HG03097 (cell line): Measurements from ENCODE around the gene CTXND1.

Experiments used
- ATAC-seq: cut with Tn5 transposase; IDR thresholded peaks from one replicate; pipeline ENCODE4 v1.9.1; 2021; ENCODE audit not compliant: unreplicated experiment, low FRiP score

The CTXND1 gene

GRCh38 chr15:80260551-80260950, 8.5 kb upstream of the CTXND1 start:
- ATAC-seq = no peak

- ATAC-seq = no peak
Measured at GRCh38 chr15:80259942-80260510, 8.0 kb upstream of the CTXND1 start.

GRCh38 chr15:80251428-80252120, 439 bp downstream of the CTXND1 start:
- ATAC-seq = no peak

GRCh38 chr15:80250614-80251427, 1.2 kb downstream of the CTXND1 start:
- ATAC-seq = no peak

GRCh38 chr15:80249973-80250372, 2.0 kb downstream of the CTXND1 start:
- no peak for ATAC-seq

GRCh38 chr15:80247320-80247719, 4.7 kb downstream of the CTXND1 start:
- ATAC-seq = no peak

DNA sequence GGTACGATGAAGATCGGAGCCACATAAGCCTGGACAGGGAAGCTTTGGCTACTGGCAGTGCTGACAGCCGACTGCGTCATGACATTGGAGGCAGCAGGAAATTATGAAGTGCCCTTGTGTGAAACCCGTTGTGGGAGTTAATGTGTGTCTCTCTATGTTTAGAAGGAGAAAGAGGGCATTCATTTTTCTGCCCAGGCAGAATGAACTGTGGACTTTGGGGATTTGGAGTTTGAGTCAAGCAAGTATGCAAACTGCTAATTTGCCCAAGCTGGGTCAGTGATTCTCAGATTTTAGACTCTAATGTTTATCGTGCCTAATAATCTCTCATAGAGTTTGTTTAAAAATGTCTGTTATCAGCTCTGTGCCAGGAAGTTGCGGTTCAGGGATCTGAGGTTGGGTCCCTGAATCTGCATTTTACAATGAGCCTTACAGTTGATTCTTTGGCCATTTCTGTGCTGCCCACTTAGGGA, 5.6 kb downstream of the CTXND1 start:
- ATAC-seq = no peak

GRCh38 chr15:80242802-80243201, 9.2 kb downstream of the CTXND1 start:
- ATAC-seq = no peak

DNA sequence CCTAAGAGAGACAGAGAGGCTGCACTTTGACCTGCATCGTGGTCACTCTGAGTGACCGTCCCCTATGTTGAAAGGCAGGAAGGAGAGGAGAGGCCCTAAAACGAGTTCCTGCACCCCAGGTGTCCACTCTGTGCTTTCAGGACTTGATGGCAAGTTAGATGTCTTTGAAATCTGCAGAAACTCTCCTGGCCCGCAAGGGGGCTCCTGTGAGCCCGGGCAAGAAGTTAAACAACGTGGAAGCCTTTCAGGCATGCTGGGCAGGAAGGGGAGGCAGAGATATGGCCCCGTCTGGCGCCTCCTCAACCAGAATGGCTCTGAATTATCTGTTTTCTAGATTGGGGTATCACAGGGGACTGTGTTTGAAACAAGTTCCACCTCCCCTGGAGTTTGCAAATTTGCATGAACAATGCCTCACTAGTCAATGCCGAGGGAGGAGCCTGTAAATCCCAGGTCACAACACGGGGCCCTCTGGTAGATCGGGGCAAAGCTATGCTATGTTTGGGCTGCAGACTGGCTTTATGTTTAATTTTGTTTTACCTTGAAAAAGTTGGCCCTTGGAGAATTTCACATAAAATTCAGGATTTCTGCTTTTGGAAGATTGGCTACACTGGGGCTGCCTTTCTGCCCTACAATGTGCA, 9.8 kb downstream of the CTXND1 start:
- no peak for ATAC-seq

DNA sequence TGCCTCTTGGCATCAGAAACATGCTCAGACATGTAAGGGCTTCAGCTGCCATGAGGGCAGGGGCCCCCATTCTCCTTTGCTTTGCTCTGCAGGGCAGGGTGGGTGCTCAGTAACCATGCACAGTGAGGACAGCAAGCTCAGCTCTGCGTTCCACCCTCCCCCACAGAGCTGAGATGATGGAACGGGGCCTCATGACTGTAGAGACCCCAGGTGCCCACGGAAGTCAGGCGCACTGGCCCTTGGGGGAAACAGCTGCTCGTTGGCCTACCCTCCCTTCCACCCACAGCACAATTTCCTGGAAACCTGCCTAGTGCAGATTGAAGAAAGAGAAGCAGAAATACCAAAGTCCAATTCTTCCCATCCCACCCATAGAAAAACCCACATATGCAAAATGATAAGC, 10.5 kb downstream of the CTXND1 start:
- no peak for ATAC-seq

DNA sequence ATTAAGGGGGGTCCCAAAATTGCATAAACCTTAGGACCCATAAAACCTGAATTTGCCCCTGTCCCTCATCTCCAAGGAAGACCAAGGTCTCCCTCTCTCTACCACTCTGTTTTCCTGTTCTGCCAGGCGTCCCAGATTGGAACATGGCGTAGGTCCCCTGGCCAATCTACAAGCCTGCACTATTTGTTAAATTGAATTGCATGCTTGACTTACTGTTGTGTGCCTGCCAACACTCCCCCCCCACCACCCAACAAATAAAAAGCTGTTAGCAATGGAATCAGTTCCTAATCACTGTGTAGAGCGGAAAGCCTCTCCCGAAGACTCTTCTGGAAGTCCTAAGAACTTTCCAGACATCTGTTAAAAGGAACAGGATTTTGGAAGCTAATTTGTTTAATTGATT, 11.7 kb downstream of the CTXND1 start:
- no peak for ATAC-seq

GRCh38 chr15:80234883-80235282, 17.1 kb downstream of the CTXND1 start:
- no peak for ATAC-seq

- ATAC-seq = no peak
Measured at GRCh38 chr15:80233581-80233980, 18.4 kb downstream of the CTXND1 start.

DNA sequence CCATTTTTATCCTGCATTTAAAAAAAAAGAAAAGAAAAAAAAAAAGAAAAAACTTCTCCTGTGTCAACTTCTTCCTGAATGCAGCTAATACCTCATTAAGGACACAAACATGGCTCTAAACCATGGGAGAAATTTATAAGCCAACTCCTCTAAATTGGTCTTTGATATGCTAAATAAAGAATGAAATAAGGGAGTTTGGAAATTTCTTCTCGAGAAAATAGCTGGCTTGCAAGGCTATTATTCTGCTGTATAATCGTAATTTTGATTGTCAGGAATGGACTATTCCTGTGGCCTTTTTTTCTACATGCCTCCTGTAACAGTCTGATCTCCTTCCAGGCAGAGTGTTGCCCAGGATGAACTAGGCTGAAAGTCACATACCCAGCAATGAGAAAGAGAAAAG, 20.6 kb downstream of the CTXND1 start:
- ATAC-seq = no peak

DNA sequence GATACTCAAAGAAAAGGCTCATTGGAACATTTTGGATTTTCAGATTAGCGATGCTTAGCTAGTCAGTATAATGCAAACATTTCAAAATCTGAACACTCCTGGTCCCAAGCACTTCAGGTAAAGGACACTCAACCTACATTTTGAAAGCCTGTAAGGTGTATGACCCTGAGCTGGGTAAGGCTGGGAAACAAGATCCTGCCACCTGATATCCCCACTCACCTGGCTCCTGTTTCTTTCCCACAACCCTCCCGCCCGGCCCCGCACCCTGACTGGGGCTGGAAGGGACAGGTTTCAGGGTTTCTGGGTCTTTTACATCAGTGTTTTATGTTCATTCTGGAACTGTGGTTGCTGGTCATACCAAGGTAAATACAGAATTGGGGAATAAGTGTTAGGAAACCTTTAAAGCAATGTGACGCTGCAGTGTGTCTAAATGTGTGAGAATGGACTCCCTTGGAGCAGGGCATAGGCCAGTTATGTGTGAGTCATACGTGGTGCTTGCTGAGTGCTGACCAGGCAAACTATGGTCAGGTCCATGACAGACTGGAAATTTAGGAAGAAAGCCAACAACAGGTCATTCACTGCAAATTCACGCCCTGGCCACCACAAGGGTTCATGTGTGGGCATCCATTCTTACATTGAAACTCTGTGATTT, 22.9 kb downstream of the CTXND1 start:
- ATAC-seq = no peak

GRCh38 chr15:80219955-80220354, 32.1 kb downstream of the CTXND1 start:
- no peak for ATAC-seq

DNA sequence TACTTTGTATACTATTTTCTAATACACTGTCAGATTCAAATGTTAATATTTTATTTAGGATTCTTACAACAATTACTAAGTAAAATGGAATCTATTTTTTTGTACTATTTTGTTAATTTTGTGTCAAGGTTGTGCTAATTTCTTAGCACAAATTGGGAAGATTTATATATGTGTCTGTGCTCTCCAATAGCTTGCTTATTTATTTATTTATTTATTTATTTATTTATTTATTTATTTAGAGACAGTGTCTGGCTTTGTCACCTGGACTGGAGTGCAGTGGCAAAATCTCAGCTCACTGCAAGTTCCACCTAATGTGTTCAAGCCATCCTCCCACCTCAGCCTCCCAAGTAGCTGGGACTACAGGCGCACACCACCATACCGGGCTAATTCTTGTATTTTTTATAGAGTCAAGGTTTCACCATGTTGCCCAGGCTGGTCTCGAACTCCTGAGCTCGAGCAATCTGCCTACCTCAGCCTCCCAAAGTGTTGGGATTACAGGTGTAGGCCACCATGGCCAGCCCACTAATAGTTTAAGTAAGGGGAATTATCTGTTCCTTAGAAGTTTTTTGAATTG, 34.6 kb downstream of the CTXND1 start:
- no peak for ATAC-seq

GRCh38 chr15:80216911-80217310, 35.1 kb downstream of the CTXND1 start:
- ATAC-seq = no peak

GRCh38 chr15:80216141-80216540, 35.9 kb downstream of the CTXND1 start:
- ATAC-seq = no peak

DNA sequence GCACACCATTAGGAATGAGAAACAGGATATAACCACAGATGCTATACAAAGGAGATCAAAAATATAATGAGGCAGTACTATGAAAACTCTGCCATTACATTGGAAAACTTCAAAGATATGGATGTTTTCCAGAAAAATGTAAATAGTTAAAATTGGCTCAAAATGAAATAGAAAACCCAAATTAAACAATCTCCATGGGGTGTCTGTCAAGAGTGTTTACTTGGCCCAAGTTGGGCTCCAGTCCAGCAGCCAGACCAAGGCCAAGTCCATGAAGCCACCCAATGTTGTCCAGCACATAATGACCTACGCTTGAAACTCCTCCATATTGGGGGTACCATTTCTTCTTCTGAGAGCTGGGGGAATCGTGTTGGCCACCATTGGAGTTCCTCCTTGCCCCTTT, 37.1 kb downstream of the CTXND1 start:
- no peak for ATAC-seq
